ENCODE data around the gene MDN1.
"Not testable (repeated sequence)": the region's sequence is repeated elsewhere in the genome, so short reads cannot be mapped to it uniquely, and the experiment has no call there.

The MDN1 gene

DNA sequence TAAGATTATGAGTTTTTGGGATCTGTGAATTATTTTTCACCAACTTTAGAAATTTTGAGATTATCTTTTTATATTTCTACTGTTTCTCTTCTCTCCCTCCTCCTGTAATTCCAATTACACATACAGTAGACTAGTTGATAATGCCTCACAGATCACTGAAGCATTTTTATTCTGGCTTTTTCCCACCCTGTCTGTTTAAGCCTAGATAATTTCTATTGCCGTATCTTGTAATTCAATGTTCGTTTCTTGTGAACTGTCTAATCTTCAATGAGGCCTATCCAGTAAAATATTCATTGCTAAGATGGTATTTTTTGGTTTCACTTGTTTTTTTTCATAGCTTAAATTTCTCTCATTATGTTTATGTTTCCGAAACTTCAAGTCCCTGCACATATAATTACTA, 12.0 kb downstream of the MDN1 start:
- no peak for DNase-seq

DNA sequence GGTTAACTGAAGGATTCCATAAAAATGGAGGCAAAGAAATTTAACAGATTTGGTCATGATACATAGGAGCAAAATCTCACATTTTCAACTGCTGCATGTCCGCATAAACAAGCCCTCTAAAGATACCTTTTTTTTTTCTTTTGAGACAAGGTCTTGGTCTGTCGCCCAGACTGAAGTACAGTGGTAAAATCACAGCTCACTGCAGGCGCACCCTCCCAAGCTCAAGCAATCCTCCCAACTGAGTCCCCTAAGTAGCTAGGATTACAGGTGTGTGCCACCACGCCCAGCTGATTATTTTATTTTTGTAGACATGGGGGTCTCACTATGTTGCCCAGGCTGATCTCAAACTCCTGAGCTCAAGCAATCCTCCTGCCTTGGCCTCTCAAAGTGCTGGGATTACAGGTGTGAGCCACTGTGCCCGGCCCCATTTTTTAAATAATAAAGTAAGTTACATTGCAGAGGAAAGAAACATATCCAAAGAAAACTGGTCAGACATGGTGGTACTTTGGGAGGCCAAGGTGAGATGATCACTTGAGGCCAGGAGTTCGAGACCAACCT, 13.7 kb downstream of the MDN1 start:
- DNase-seq, result no peak

- DNase-seq, result no peak
Measured at GRCh38 chr6:89803271-89803670, 16.3 kb downstream of the MDN1 start.

GRCh38 chr6:89799756-89800155, 19.8 kb downstream of the MDN1 start:
- DNase-seq, result no peak

DNA sequence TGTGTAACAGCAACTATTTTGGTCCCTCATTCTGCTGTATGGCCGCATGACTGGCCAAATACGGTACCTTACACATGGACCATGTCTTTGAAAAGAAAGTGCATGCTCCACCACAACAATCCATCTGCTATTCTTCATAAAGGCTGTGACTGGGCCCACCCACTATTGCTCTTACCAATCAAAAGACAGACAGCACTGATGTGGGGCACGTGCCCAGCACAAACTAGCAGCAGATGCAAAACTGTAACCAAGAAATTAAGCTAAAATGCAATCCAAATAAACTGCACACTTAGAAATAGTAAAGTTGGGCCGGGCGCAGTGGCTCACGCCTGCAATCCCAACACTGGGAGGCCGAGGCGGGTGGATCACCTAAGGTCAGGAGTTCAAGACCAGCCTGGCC, 20.5 kb downstream of the MDN1 start:
- no peak for DNase-seq

DNA sequence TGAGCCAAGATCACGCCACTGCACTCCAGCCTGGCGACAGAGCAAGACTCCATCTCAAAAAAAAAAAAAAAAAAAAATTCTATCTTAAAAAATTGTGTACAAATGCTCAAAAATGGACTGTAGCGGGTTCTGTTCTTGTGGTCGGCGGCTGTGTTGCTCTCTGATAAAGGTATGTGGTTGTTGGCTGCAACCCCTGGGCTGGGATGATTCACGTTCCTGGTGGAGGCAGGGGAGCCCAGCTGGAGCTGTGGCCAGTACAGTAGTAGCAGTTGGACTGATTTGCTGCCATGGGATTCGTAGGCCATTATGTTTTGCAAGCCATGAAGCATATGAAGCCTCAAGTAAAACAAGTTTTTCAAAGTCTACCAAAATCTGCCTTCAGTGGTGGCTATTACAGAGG, 22.3 kb downstream of the MDN1 start:
- no peak for DNase-seq

DNA sequence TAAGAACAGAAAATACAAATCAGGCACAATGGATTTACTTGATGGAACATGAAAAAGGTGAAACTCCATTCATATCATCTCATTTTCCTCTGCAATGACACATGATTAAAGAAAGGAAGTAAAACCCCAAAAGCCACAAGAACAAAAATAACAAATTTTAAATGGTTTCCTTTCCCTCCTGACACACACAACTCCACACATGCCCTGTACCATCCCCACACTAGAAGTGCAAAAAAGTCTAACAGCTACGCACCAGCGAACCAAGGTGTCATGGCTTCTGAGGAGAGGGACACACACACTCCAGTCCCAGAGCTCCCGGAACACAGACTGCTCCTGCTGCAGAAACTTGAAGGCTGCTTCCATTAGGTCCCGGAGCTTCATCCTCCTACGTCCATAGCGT, 25.3 kb downstream of the MDN1 start:
- DNase-seq, result no peak

GRCh38 chr6:89793586-89793985, 26.0 kb downstream of the MDN1 start:
- DNase-seq, result no peak

DNA sequence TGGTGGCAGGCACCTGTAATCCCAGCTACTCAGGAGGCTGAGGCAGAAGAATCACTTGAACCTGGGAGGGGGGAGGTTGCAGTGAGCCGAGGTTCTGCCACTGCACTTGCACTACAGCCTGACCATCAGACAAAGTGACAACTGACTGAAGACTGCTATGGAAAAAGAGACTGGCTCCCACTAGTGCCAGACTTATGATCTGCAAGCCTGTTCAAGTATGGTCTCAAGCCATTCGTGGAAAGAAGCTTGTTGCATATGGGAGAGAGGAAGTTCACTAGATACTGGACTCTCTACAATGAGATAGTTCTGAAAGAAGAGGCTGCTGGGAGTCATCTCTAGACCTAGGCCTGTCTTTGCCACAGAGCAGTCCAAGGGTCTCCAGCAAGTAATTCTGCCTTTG, 26.7 kb downstream of the MDN1 start:
- peak; percentile 8 for DNase-seq

DNA sequence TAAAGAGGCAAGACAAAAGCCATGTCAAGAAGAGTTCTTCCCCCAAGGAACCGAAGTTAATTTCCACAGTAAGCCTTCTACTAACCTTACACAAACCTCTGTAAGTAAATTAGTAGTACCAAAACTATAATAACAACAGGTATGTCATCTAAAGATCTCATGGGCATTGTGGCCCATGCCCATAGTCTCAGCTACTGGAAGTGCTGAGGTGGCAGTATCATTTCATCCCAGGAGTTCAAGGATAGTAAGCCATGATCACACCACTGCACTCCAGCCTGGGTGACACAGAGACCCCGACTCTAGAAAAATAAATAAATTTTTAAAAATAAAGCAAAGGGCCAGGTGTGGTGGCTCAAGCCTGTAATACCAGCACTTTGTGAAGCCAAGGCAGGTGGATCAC, 29.2 kb downstream of the MDN1 start:
- DNase-seq, result no peak

- DNase-seq, result no peak
Measured at GRCh38 chr6:89789980-89790379, 29.6 kb downstream of the MDN1 start.

DNA sequence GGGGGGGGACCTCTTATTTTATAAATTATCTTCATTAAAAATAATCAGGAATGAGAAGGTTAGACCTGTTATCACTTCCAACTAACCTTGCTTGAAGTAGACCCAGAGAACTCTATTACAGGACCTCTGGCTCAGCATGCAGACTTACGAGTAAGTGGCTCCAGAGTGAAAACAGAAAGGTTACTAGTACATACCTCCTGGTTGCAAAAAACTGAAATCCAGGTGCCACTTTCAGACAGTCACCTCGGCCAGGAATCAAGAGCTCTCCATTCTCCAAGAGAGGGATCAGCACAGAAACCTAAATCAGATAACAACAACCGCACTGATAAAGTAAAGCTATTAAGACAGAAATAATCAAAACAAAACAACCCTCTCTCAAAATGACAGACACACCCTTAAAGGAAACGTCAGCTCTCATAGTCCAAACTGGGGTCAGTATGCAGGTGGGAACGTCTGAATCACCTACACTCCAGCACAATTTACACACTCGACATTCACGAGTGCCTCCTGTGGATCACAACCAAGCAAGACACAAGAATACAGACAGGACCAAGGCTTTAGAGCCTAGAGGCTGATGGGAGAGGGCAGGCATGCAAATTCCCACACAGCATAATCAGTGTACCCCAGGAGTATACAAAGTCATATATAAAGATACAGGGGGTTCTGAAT, 31.8 kb downstream of the MDN1 start:
- no peak for DNase-seq

- no peak for DNase-seq
Measured at GRCh38 chr6:89786970-89787369, 32.6 kb downstream of the MDN1 start.

GRCh38 chr6:89784838-89785237, 34.8 kb downstream of the MDN1 start:
- no peak for DNase-seq

DNA sequence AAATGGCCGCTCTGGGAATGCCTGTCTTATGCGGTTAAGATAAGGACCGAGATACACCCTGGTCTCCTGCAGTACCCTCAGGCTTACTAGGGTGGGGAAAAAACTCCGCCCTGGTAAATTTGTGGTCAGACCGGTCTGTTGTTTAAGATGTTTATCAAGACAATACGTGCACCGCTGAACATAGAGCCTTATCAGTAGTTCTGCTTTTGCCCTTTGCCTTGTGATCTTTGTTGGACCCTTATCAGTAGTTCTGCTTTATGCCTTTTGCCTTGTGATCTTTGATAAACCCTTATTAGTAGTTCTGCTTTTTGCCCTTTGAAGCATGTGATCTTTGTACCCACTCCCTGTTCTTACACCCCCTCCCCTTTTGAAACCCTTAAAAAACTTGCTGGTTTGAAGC, 36.3 kb downstream of the MDN1 start:
- not testable (repeated sequence) for DNase-seq

- DNase-seq, result no peak
Measured at GRCh38 chr6:89782222-89782621, 37.4 kb downstream of the MDN1 start.

GRCh38 chr6:89781070-89782034, 38.2 kb downstream of the MDN1 start:
- no peak for DNase-seq

GRCh38 chr6:89777455-89777854, 42.1 kb downstream of the MDN1 start:
- no peak for DNase-seq

DNA sequence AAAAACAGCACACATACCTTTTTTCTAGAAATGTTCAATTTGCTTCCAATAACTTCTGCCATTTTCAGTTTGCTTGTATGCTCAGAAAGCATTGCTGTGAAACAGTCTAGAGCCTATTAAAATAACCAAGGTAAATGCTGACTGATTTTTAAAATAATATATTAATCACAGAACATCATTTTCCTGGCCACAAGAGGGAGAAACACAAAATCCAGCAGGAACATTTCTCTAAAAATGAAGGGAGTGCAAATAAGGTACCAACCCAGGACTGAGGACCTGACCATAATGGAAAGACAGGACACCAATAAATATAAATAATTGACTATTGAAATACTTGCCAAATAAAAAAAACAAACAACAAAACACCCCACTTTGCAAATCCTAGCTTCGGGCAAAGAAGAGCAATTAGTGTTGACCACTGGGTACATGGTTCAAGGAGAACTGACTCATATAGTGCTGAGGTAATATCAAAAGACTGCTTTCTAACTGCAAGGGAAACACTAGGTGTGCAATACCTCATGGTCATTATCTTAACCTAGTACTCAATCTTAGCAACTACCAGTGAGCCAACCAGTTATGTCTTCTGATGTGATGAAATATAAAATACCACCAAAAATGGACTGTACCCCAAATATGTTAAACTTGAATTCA, 42.9 kb downstream of the MDN1 start:
- DNase-seq, result no peak

DNA sequence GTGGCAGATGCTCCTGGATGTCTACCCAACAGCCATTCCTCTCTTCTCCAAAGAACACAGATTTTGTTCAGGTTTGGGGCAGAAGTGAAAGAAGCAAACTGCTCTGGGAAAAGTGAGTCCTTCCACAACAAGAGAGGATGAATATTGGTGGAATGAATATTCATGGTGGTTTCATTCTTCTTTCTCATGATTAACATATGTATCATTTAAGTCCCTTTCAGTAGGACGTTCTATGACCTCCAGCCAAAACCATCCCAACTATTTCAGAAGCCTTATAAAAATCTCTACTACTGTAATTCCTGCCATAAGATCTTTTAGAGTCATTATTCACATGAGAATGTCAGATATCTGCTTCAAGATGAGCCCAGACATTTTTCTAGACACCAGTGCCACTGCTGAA, 44.4 kb downstream of the MDN1 start:
- DNase-seq, result no peak

DNA sequence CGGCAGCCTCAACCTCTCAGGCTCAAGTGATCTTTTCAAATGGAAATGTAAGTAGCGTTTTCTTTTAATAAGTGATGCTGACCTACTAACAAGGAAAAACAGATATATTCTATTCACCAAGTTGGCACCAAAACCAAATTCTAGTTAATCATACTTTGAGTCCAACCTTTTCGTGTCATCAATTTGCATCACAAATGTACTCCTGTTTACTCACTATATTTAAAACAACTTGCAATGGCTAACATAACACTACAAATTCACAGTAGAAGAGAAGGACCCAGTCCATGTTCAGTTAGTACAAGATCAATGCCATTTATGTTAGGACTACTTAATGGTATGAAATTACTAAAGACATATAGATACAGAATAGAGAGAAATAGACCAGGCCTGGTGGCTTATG, 50.0 kb downstream of the MDN1 start:
- no peak for DNase-seq

GRCh38 chr6:89768324-89768723, 51.3 kb downstream of the MDN1 start:
- DNase-seq, result no peak

- no peak for DNase-seq
Measured at GRCh38 chr6:89763550-89763949, 56.0 kb downstream of the MDN1 start.

DNA sequence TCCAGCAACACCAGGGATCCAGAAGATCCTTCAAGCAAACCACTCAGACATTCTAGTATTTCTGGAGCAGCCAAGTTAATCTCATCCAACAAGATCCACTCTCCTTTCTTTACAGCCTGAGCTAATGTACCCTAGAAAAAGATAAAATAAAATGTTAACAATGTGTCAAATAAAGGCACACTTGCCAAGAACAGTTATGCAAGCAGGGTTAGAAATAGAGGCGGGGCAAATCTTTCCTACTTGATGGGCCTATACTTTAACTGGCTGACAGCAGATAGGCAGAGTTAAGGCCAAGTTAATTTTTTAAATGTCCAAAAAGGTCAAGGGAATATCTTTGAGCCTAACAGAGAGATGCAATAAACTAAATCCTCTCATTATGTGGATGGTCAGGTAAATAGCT, 60.8 kb downstream of the MDN1 start:
- no peak for DNase-seq

Measured in retina (tissue), 1 donor.